Parathyroid adenoma (tissue), 2 donors: Measurements from ENCODE around the gene IDH3A.

Experiments used
- H2AFZ ChIP-seq: fragments of 300-600 bp; sonication (generic); one replicate; pipeline ENCODE4 v1.7.0; 2017; ENCODE audit warnings: antibody characterized with exemption, mild to moderate bottlenecking
- H3K27ac ChIP-seq: fragments of 300-600 bp; sonication (generic); one replicate; pipeline ENCODE4 v1.7.0; 2017
- H3K27me3 ChIP-seq: fragments of 300-600 bp; sonication (generic); one replicate; pipeline ENCODE4 v1.7.0; 2017; ENCODE audit warnings: low read length; ENCODE audit not compliant: control insufficient read depth, insufficient read depth
- H3K36me3 ChIP-seq: fragments of 300-600 bp; sonication (generic); one replicate; pipeline ENCODE4 v1.7.0; 2017; ENCODE audit warnings: low read length; ENCODE audit not compliant: control insufficient read depth, insufficient read depth
- H3K4me1 ChIP-seq: fragments of 300-600 bp; sonication (generic); one replicate; pipeline ENCODE4 v1.7.0; 2017; ENCODE audit warnings: control low read depth
- H3K4me2 ChIP-seq: fragments of 300-600 bp; sonication (generic); one replicate; pipeline ENCODE4 v1.7.0; 2017; ENCODE audit warnings: low read length
- H3K4me3 ChIP-seq: fragments of 300-600 bp; sonication (generic); one replicate; pipeline ENCODE4 v1.7.0; 2017; ENCODE audit warnings: low read depth, low read length
- H3K79me2 ChIP-seq: fragments of 300-600 bp; sonication (generic); one replicate; pipeline ENCODE4 v1.7.0; 2017; ENCODE audit warnings: control low read depth
- H3K9ac ChIP-seq: fragments of 300-600 bp; sonication (generic); one replicate; pipeline ENCODE4 v1.7.0; 2017; ENCODE audit warnings: mild to moderate bottlenecking
- H3K9me3 ChIP-seq: fragments of 300-600 bp; sonication (generic); one replicate; pipeline ENCODE4 v1.7.0; 2017; ENCODE audit warnings: low read length; ENCODE audit not compliant: control insufficient read depth
- CTCF ChIP-seq: fragments of 300-600 bp; sonication (generic); IDR thresholded peaks from one replicate; pipeline ENCODE4 v1.7.0; 2017; ENCODE audit warnings: antibody characterized with exemption, mild to moderate bottlenecking
- donor health status: primary hyperparathyroidism.

Gene IDH3A

GRCh38 chr15:78201281-78202190, 52.4 kb downstream of the IDH3A start:
- Histone ChIP-seq H3K4me2 (no peak overlapping the region), H3K27ac (no peak overlapping the region), H3K36me3 (no peaks in the 10 kb centered on the region), H3K4me1 (no peaks in the 10 kb centered on the region), H3K9me3 (no peaks in the 10 kb centered on the region), H3K79me2 (no peaks in the 10 kb centered on the region), H2AFZ (no peak overlapping the region), H3K9ac (no peak overlapping the region), H3K27me3 (no peaks in the 10 kb centered on the region), H3K4me3 (no peak overlapping the region)
- TF ChIP-seq CTCF, result no peak

- Histone ChIP-seq H3K4me2 (no peak overlapping the region), H2AFZ (no peak overlapping the region), H3K27ac (no peak overlapping the region), H3K4me3 (no peak overlapping the region), H3K9me3 (no peaks in the 10 kb centered on the region), H3K36me3 (no peaks in the 10 kb centered on the region), H3K79me2 (no peaks in the 10 kb centered on the region), H3K4me1 (no peaks in the 10 kb centered on the region), H3K27me3 (no peaks in the 10 kb centered on the region), H3K9ac (no peak overlapping the region)
- no peak for TF ChIP-seq CTCF
Observed at GRCh38 chr15:78203346-78204225, 54.4 kb downstream of the IDH3A start.

GRCh38 chr15:78204351-78205309, 55.5 kb downstream of the IDH3A start:
- Histone ChIP-seq H3K4me3 (no peak overlapping the region), H3K27ac (no peak overlapping the region), H3K4me2 (no peak overlapping the region), H3K79me2 (no peaks in the 10 kb centered on the region), H3K9ac (no peak overlapping the region), H3K36me3 (no peaks in the 10 kb centered on the region), H3K27me3 (no peaks in the 10 kb centered on the region), H2AFZ (no peak overlapping the region), H3K4me1 (peaks cover 5% of the 10 kb centered on the region), H3K9me3 (no peaks in the 10 kb centered on the region)
- no peak for TF ChIP-seq CTCF

- TF ChIP-seq CTCF, result no peak
- Histone ChIP-seq H3K36me3 (no peaks in the 10 kb centered on the region), H3K4me3 (no peak overlapping the region), H3K27ac (no peak overlapping the region), H3K9me3 (no peaks in the 10 kb centered on the region), H3K27me3 (no peaks in the 10 kb centered on the region), H3K79me2 (no peaks in the 10 kb centered on the region), H2AFZ (no peak overlapping the region), H3K9ac (no peak overlapping the region), H3K4me2 (no peak overlapping the region), H3K4me1 (peaks cover 9% of the 10 kb centered on the region)
Observed at GRCh38 chr15:78205337-78205736, 56.2 kb downstream of the IDH3A start.
